H9 (cell line): ENCODE measurements around the gene TDRKH. TPM values are rescaled to one million over a fixed set of nuclear protein-coding genes. Genes with fewer than 3 reads are reported as not detected.

Experiments
- DNase-seq: peaks from one replicate; pipeline ENCODE4 v3.0.0-alpha.2; 2017
- H2AFZ ChIP-seq: one replicate; pipeline ENCODE4 v1.6.1; 2013; ENCODE audit warnings: mild to moderate bottlenecking, low read length, control low read depth, moderate library complexity
- H2AK5ac ChIP-seq: 2 replicates; pipeline ENCODE4 v1.6.1; 2013; ENCODE audit warnings: low read length, control low read depth, mixed read lengths; ENCODE audit not compliant: insufficient read length
- H2BK120ac ChIP-seq: one replicate; pipeline ENCODE4 v1.6.1; 2013; ENCODE audit warnings: low read depth, mild to moderate bottlenecking, low read length, control low read depth, inconsistent platforms; ENCODE audit not compliant: poor library complexity, severe bottlenecking
- H2BK12ac ChIP-seq: 2 replicates; pipeline ENCODE4 v1.6.1; 2013; ENCODE audit warnings: low read length, control low read depth, mixed read lengths, low read depth; ENCODE audit not compliant: insufficient read length
- H2BK15ac ChIP-seq: 2 replicates; pipeline ENCODE4 v1.6.1; 2013; ENCODE audit warnings: low read depth, low read length, control low read depth
- H2BK20ac ChIP-seq: one replicate; pipeline ENCODE4 v1.6.1; 2013; ENCODE audit warnings: low read depth, mild to moderate bottlenecking, low read length, control low read depth, inconsistent platforms; ENCODE audit not compliant: poor library complexity, severe bottlenecking
- H2BK5ac ChIP-seq: 2 replicates; pipeline ENCODE4 v1.6.1; 2013; ENCODE audit warnings: low read length, control low read depth, mixed read lengths; ENCODE audit not compliant: insufficient read length
- H3K14ac ChIP-seq: 2 replicates; pipeline ENCODE4 v1.6.1; 2013; ENCODE audit warnings: low read length, control low read depth; ENCODE audit not compliant: insufficient read depth
- H3K18ac ChIP-seq: 2 replicates; pipeline ENCODE4 v1.6.1; 2013; ENCODE audit warnings: low read depth, mild to moderate bottlenecking, mixed read lengths, low read length, control low read depth; ENCODE audit not compliant: insufficient read length
- H3K23ac ChIP-seq: 2 replicates; pipeline ENCODE4 v1.6.1; 2013; ENCODE audit warnings: low read length, control low read depth, mixed read lengths, low read depth; ENCODE audit not compliant: insufficient read length
- H3K23me2 ChIP-seq: 2 replicates; pipeline ENCODE4 v1.6.1; 2013; ENCODE audit warnings: low read depth, mild to moderate bottlenecking, mixed read lengths, low read length, control low read depth; ENCODE audit not compliant: insufficient read length, poor library complexity, severe bottlenecking
- H3K27ac ChIP-seq: 2 replicates; pipeline ENCODE4 v1.5.1; 2013; ENCODE audit warnings: low read length, control low read depth, mixed read lengths, low read depth; ENCODE audit not compliant: insufficient read length
- H3K27me3 ChIP-seq: 2 replicates; pipeline ENCODE4 v1.6.1; 2013; ENCODE audit warnings: low read length, control low read depth, inconsistent platforms; ENCODE audit not compliant: insufficient read depth
- H3K4ac ChIP-seq: 2 replicates; pipeline ENCODE4 v1.6.1; 2013; ENCODE audit warnings: low read depth, mild to moderate bottlenecking, control low read depth, inconsistent platforms, low read length, moderate library complexity
- H3K4me1 ChIP-seq: 2 replicates; pipeline ENCODE4 v1.6.1; 2013; ENCODE audit warnings: low read length, control low read depth, inconsistent platforms; ENCODE audit not compliant: insufficient read depth
- H3K4me2 ChIP-seq: 2 replicates; pipeline ENCODE4 v1.6.1; 2013; ENCODE audit warnings: low read length, control low read depth, mixed read lengths; ENCODE audit not compliant: insufficient read length, insufficient read depth
- H3K56ac ChIP-seq: 2 replicates; pipeline ENCODE4 v1.6.1; 2013; ENCODE audit warnings: low read depth, mild to moderate bottlenecking, mixed read lengths, low read length, control low read depth; ENCODE audit not compliant: insufficient read length
- H3K79me1 ChIP-seq: 2 replicates; pipeline ENCODE4 v1.6.1; 2013; ENCODE audit warnings: low read depth, mild to moderate bottlenecking, moderate library complexity, low read length, control low read depth, inconsistent platforms; ENCODE audit not compliant: insufficient read depth, poor library complexity, severe bottlenecking
- H3K79me2 ChIP-seq: 2 replicates; pipeline ENCODE4 v1.6.1; 2013; ENCODE audit warnings: low read length, control low read depth, inconsistent platforms; ENCODE audit not compliant: insufficient read depth
- H3K9ac ChIP-seq: 2 replicates; pipeline ENCODE4 v1.6.1; 2013; ENCODE audit warnings: low read length, control low read depth, mixed read lengths; ENCODE audit not compliant: insufficient read length; ENCODE audit errors: extremely low read depth
- H3K9me3 ChIP-seq: one replicate; pipeline ENCODE4 v1.6.1; 2013; ENCODE audit warnings: low read depth, low read length, inconsistent platforms; ENCODE audit not compliant: control insufficient read depth
- H3T11ph ChIP-seq: one replicate; pipeline ENCODE4 v1.6.1; 2013; ENCODE audit warnings: mild to moderate bottlenecking, low read length, control low read depth, inconsistent platforms
- H4K20me1 ChIP-seq: one replicate; pipeline ENCODE4 v1.6.1; 2013; ENCODE audit not compliant: control insufficient read depth, insufficient read length, insufficient read depth
- H4K5ac ChIP-seq: 2 replicates; pipeline ENCODE4 v1.6.1; 2013; ENCODE audit warnings: low read depth, mild to moderate bottlenecking, mixed read lengths, low read length, control low read depth; ENCODE audit not compliant: insufficient read length
- H4K8ac ChIP-seq: replicated peaks from 2 replicates; pipeline ENCODE4 v1.6.1; 2013; ENCODE audit warnings: low read length, control low read depth, mixed read lengths, low read depth; ENCODE audit not compliant: insufficient read length
- H4K91ac ChIP-seq: 2 replicates; pipeline ENCODE4 v1.6.1; 2013; ENCODE audit warnings: low read depth, mild to moderate bottlenecking, moderate library complexity, mixed read lengths, low read length, control low read depth; ENCODE audit not compliant: insufficient read length
- H3K27ac Mint-ChIP-seq, 3 experiments: 2 replicates in 2 of 3; 3 replicates in 1 of 3; pipeline ENCODE4 v1.8.0; 2020 to 2021; ENCODE audit warnings: mixed read lengths in 3 of 3, mild to moderate bottlenecking in 1 of 3, moderate library complexity in 1 of 3
- H3K27me3 Mint-ChIP-seq: 2 replicates; pipeline ENCODE4 v1.8.0; 2021; ENCODE audit warnings: low read depth, mild to moderate bottlenecking, moderate library complexity, mixed read lengths
- H3K36me3 Mint-ChIP-seq, 3 experiments: 2 replicates in 2 of 3; 3 replicates in 1 of 3; pipeline ENCODE4 v1.8.0; 2020 to 2021; ENCODE audit warnings: low read depth in 3 of 3, mixed read lengths in 3 of 3; ENCODE audit not compliant: insufficient read depth in 1 of 3
- H3K4me1 Mint-ChIP-seq, 2 experiments: 2 replicates each; pipeline ENCODE4 v1.8.0; 2020; ENCODE audit warnings: mixed read lengths in 2 of 2
- H3K4me3 Mint-ChIP-seq, 2 experiments: 2 replicates in 1 of 2; 3 replicates in 1 of 2; pipeline ENCODE4 v1.8.0; 2020 to 2021; ENCODE audit warnings: mild to moderate bottlenecking in 2 of 2, mixed read lengths in 2 of 2, moderate library complexity in 1 of 2
- H3K9me3 Mint-ChIP-seq, 2 experiments: 2 replicates in 1 of 2; 3 replicates in 1 of 2; pipeline ENCODE4 v1.8.0; 2020; ENCODE audit warnings: mild to moderate bottlenecking in 2 of 2, mixed read lengths in 2 of 2, moderate library complexity in 1 of 2
- WGBS: extraction: QIAGEN DNeasy Blood & Tissue Kit; methylation state at CpG from one replicate; pipeline ENCODE4 v1.1.7; 2013; ENCODE audit warnings: missing lambda C conversion rate, low lambda C conversion rate, mixed read lengths; ENCODE audit not compliant: insufficient read length; ENCODE audit errors: extremely low coverage; 5-methylcytosine and 5-hydroxymethylcytosine counted together
- total RNA-seq: library from RNA; stranded (reverse); gene quantifications from 2 replicates; pipeline ENCODE4 v1.2.1, GENCODE V29; 2021
- TF ChIP-seq, protein P1 (sequence below): fragments of 200-600 bp; sonication (generic); conservative IDR thresholded peaks from 3 replicates; pipeline ENCODE4 v1.8.0; 2021; ENCODE audit warnings: antibody characterized with exemption, mild to moderate bottlenecking

Gene TDRKH
- total RNA-seq, 1 experiment from 2014 or later, result 24.0 TPM

DNA sequence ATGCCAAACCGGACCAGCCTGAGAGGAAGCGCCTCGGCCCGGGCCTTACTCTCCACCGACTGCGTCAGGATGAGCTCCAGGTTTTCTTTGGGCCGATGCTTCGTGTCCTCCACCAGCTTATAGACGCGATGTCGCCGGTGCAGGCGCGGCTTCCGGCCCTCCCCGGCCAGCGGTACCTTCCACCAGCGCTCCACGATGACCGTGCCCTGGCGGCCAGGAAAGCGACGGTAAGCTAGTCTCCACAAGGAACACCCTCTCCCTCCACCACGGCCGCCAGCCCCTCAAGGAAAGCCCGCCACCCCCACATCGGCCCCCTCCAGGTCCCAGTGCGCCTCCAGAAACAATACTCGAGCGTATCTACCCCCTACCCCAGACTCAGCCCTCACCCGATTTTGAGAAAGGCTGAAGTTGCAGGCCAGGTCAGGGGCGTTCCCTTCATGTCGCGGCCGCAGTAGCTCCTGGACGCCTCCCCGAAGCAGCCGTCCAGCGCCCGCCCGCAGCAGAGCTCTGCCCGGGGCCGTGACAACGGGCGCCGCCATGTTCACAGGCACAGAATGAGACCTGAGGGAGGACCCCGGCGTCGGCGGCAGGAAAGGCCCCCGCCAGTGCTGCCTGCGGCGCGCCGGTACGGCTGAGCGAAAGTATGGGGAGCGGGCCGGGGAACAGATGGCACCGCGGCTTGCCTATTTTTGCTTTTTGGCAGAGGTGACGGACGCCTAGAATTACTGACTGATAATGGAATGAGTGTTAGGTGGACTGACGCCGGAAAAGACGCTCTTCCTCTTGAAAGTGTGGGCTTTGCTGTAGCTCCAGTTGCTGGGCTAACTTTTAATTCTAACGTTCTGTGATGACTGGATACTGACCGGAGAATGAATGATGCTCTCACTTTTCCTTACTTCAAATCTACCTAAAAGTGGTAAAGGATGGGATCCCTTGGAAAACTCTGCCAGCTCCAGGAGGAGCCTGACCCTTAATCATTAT lies 27.1 kb downstream of the TDRKH start, which contains the start of gene MRPL9:
Gene MRPL9 (minus strand): TSS at position 556 of the 981 bp plus-strand sequence. CDS start 17 bp downstream, at position 539.
- no CpG with 5 or more reads among the region's 68 CpGs for WGBS
- Histone ChIP-seq H3K79me1 (no peaks in the 10 kb centered on the region), H3K27me3 (no peaks in the 10 kb centered on the region), H2AK5ac (no peak within 1 kb of the TSS), H3K4ac (no peak within 1 kb of the TSS), H3K23ac (no peak within 1 kb of the TSS), H2BK12ac (no peak within 1 kb of the TSS), H3K9ac (peak within 1 kb of the TSS; percentile 89), H2BK5ac (no peak within 1 kb of the TSS), H3K27ac (no peak within 1 kb of the TSS), H3K79me2 (no peaks in the 10 kb centered on the region), H2AFZ (peak within 1 kb of the TSS; percentile 79), H4K5ac (peak within 1 kb of the TSS; percentile 87), H3K4me1 (no peaks in the 10 kb centered on the region; the same call in none of the 2 replicates), H3K23me2 (peaks cover 9% of the 10 kb centered on the region), H2BK120ac (no peak within 1 kb of the TSS), H4K8ac (no peak within 1 kb of the TSS), H4K91ac (no peak within 1 kb of the TSS), H3K14ac (peak within 1 kb of the TSS; percentile 89), H3K18ac (peak within 1 kb of the TSS; percentile 90), H2BK20ac (no peak within 1 kb of the TSS), H2BK15ac (no peak within 1 kb of the TSS), H4K20me1 (no peaks in the 10 kb centered on the region), H3K9me3 (no peaks in the 10 kb centered on the region), H3T11ph (no peak within 1 kb of the TSS), H3K4me2 (peak within 1 kb of the TSS; percentile 77), H3K56ac (no peak within 1 kb of the TSS)
- TF ChIP-seq, protein P1, sequence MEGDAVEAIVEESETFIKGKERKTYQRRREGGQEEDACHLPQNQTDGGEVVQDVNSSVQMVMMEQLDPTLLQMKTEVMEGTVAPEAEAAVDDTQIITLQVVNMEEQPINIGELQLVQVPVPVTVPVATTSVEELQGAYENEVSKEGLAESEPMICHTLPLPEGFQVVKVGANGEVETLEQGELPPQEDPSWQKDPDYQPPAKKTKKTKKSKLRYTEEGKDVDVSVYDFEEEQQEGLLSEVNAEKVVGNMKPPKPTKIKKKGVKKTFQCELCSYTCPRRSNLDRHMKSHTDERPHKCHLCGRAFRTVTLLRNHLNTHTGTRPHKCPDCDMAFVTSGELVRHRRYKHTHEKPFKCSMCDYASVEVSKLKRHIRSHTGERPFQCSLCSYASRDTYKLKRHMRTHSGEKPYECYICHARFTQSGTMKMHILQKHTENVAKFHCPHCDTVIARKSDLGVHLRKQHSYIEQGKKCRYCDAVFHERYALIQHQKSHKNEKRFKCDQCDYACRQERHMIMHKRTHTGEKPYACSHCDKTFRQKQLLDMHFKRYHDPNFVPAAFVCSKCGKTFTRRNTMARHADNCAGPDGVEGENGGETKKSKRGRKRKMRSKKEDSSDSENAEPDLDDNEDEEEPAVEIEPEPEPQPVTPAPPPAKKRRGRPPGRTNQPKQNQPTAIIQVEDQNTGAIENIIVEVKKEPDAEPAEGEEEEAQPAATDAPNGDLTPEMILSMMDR, result no peak
- peaks cover 9 to 12% of the 10 kb centered on the region in 2 experiments for H3K4me1 Mint-ChIP-seq
- no peaks in the 10 kb centered on the region for H3K9me3 Mint-ChIP-seq
- peaks cover 22 to 37% (median 33%) of the 10 kb centered on the region in 3 experiments; a peak in 6 of 7 replicates for H3K36me3 Mint-ChIP-seq
- peak within 1 kb of the TSS; percentile 87 to 98 (median 90) for H3K27ac Mint-ChIP-seq
- H3K27me3 Mint-ChIP-seq, result no peaks in the 10 kb centered on the region; the same call in 1 of the 2 replicates
- DNase-seq, result peak; percentile 82
- H3K4me3 Mint-ChIP-seq, result peak within 1 kb of the TSS; percentile 77 to 95
